ENCODE results near the gene R3HDM2.

DNA sequence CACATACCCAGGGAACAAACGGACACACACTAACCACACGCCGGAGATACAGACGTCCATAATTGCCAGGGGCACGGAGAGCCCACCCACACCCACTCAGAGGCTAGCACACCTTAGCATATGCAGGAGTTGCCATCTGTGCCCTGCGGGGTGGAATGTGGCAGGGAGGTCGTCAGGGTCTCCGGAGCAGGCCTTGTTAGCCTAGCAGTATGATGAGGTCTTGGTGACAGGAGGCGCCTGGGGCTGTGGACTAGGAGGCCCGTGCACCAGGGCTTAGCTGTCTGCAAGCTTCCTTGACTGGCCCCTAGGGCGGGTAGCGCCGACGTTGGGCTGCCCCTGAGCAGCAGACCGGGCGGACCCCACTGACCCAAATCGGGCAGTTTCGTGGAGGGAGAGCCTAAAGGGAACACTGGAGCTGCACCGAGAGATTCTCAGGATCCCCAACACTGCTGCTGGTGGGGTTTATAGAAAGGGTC lies 189.9 kb downstream of the R3HDM2 start:
- TF ChIP-seq CTCF (IDR thresholded peaks at IDR 0.05 in 8 of 11, conservative IDR thresholded peaks at IDR 0.05 in 3 of 11) = no peak
- TF ChIP-seq POLR2A (IDR thresholded peaks at IDR 0.05) = no peak
- TF ChIP-seq POLR2AphosphoS5 (IDR thresholded peaks at IDR 0.05) = no peak
